ENCODE results near the gene RPS26.
A peak's percentile ranks its signal among the peaks of the same experiment; 100 is the strongest.

DNA sequence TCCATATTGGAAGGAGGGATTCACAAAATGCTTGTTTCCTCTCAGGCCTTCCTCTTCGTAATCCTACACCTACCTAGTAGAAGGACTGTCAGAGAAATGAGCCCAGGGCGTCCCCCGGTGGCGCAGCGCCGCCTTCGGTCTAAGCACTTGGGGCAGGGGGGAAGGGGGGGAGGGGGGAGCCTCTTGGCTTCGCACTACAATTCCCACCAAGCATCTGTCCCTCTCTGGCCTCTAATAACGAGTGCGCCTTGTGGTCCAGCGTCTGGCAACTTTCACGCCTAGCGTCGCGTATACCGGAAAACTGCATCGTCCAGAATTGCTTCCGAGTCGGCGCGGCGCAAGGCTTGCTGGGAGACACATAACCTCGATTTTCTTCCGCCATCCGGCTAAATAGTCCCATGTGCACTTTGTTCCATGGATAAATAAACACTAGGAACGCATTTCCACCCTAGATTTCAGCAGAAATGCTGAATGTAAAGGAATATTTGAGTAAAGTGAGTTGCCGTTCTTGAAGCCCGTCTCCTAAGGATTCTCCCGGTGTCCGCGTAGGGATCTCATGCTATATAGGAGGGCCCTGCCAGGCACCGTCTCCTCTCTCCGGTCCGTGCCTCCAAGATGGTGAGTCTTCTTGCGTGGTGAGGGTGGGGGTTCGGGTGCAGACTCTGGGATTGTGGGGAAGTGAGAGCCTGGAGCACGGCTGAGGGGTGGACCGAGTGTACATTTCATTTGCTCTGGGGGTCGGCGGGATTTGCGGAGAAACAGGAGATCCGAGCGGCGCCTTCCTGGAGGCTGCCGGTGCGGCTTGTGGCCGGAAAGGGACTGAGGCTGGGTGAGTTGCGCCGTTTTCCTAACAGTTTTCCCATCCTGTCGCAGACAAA lies at the start of gene RPS26:
- TF ChIP-seq POLR2A (IDR thresholded peaks at IDR 0.05; ENCODE audit: low read depth), result peak; percentile 93
- TF ChIP-seq, protein P1, sequence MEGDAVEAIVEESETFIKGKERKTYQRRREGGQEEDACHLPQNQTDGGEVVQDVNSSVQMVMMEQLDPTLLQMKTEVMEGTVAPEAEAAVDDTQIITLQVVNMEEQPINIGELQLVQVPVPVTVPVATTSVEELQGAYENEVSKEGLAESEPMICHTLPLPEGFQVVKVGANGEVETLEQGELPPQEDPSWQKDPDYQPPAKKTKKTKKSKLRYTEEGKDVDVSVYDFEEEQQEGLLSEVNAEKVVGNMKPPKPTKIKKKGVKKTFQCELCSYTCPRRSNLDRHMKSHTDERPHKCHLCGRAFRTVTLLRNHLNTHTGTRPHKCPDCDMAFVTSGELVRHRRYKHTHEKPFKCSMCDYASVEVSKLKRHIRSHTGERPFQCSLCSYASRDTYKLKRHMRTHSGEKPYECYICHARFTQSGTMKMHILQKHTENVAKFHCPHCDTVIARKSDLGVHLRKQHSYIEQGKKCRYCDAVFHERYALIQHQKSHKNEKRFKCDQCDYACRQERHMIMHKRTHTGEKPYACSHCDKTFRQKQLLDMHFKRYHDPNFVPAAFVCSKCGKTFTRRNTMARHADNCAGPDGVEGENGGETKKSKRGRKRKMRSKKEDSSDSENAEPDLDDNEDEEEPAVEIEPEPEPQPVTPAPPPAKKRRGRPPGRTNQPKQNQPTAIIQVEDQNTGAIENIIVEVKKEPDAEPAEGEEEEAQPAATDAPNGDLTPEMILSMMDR (IDR thresholded peaks at IDR 0.05), result peak; percentile 13 to 55 (median 54)
- no peak for TF ChIP-seq EP300 (IDR thresholded peaks at IDR 0.05)
- peak; percentile 96 to 98 for TF ChIP-seq POLR2AphosphoS5 (IDR thresholded peaks at IDR 0.05)

All from esophagus muscularis mucosa (tissue), 4 donors.